Endodermal cell (in vitro differentiated cells): ENCODE results near the gene KCNMA1. TPM values are rescaled to one million over a fixed set of nuclear protein-coding genes. Genes with fewer than 3 reads are reported as not detected.

ENCODE experiments used
- DNase-seq: peaks from one replicate; pipeline ENCODE4 v3.0.0-alpha.2; 2017
- H3K27ac ChIP-seq: 2 replicates; pipeline ENCODE4 v1.5.1; 2013; ENCODE audit warnings: mild to moderate bottlenecking, low read depth, low read length, moderate library complexity
- H3K27me3 ChIP-seq: 2 replicates; pipeline ENCODE4 v1.6.1; 2013; ENCODE audit warnings: mild to moderate bottlenecking, low read length, moderate library complexity; ENCODE audit not compliant: insufficient read depth, control insufficient read depth, poor library complexity, severe bottlenecking
- H3K36me3 ChIP-seq: 2 replicates; pipeline ENCODE4 v1.7.0; 2013; ENCODE audit warnings: mild to moderate bottlenecking, low read length, moderate library complexity; ENCODE audit not compliant: control insufficient read depth, insufficient read depth
- H3K4me1 ChIP-seq: one replicate; pipeline ENCODE4 v1.7.0; 2013; ENCODE audit warnings: low read length; ENCODE audit not compliant: control insufficient read depth, insufficient read depth
- H3K4me3 ChIP-seq: 2 replicates; pipeline ENCODE4 v1.5.1; 2013; ENCODE audit warnings: mild to moderate bottlenecking, low read length, moderate library complexity
- H3K9ac ChIP-seq: 2 replicates; pipeline ENCODE4 v1.6.1; 2013; ENCODE audit warnings: mild to moderate bottlenecking, low read length, moderate library complexity; ENCODE audit not compliant: poor library complexity, severe bottlenecking; ENCODE audit errors: extremely low read depth
- H3K9me3 ChIP-seq: 2 replicates; pipeline ENCODE4 v1.6.1; 2013; ENCODE audit warnings: mild to moderate bottlenecking, low read length, moderate library complexity; ENCODE audit not compliant: control insufficient read depth
- H3K27ac Mint-ChIP-seq: 2 replicates; pipeline ENCODE4 v1.8.0; 2020; ENCODE audit warnings: mixed read lengths
- H3K27me3 Mint-ChIP-seq: 2 replicates; pipeline ENCODE4 v1.8.0; 2021; ENCODE audit warnings: mild to moderate bottlenecking, mixed read lengths; ENCODE audit not compliant: insufficient read depth
- H3K36me3 Mint-ChIP-seq: 2 replicates; pipeline ENCODE4 v1.8.0; 2020; ENCODE audit warnings: low read depth, mixed read lengths
- H3K4me1 Mint-ChIP-seq: 2 replicates; pipeline ENCODE4 v1.8.0; 2020; ENCODE audit warnings: mixed read lengths
- H3K4me3 Mint-ChIP-seq: 2 replicates; pipeline ENCODE4 v1.8.0; 2020; ENCODE audit warnings: mild to moderate bottlenecking, moderate library complexity, mixed read lengths
- H3K9me3 Mint-ChIP-seq: 2 replicates; pipeline ENCODE4 v1.8.0; 2020; ENCODE audit warnings: mild to moderate bottlenecking, mixed read lengths
- WGBS, 2 experiments: methylation state at CpG; one replicate each; pipeline versions ENCODE4 v1.1.5 to v1.1.7; 2013; ENCODE audit warnings: missing lambda C conversion rate in 2 of 2, mixed read lengths in 1 of 2; ENCODE audit not compliant: insufficient coverage in 1 of 2, insufficient read length in 1 of 2; 5-methylcytosine and 5-hydroxymethylcytosine counted together
- total RNA-seq, 2 donors: library from RNA; stranded (reverse); fragmentation: NEBNext Ultra II Directional in 1 of 2; extraction: Animal tissue kit (Norgen Biotek cat#: 25700) in 1 of 2; gene quantifications; 2 replicates in 1 of 2; 3 replicates in 1 of 2; pipeline ENCODE4 v1.2.1, GENCODE V29; 2021
- TF ChIP-seq, protein P1 (sequence below): fragments of 200-600 bp; sonication (generic); conservative IDR thresholded peaks from 2 replicates; pipeline ENCODE4 v1.5.0; 2021; ENCODE audit warnings: antibody characterized with exemption, mild to moderate bottlenecking

Gene KCNMA1
- total RNA-seq, 2 donors from 2014 or later: 0.55 to 1.3 TPM

DNA sequence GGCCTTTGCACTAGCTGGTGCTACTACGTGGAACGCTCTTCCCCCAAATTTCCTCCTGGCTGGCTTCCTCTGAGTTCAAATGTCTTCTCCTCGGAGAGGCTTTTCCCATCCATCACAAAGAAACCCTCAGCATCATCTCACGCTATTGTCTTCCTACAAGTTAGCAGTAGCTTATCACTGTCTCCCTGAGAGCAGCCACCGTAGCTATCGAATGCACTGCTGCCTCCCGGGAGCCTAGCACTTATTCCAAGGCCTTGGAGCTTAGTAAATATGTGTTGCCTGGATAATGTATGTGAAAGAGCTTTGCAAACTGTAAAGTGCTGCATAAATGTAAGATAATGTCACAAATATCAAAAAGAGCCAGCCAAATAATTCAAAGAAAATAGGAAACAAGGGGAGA is 124.4 kb downstream of the KCNMA1 start:
- Histone ChIP-seq H3K27ac (peak overlapping the region; percentile 50), H3K4me1 (peaks cover 6% of the 10 kb centered on the region), H3K9me3 (no peaks in the 10 kb centered on the region), H3K4me3 (no peak overlapping the region), H3K36me3 (no peaks in the 10 kb centered on the region), H3K27me3 (no peaks in the 10 kb centered on the region), H3K9ac (no peak overlapping the region)
- no peak overlapping the region for H3K27ac Mint-ChIP-seq
- H3K9me3 Mint-ChIP-seq: no peaks in the 10 kb centered on the region
- no peaks in the 10 kb centered on the region for H3K27me3 Mint-ChIP-seq
- H3K36me3 Mint-ChIP-seq: no peaks in the 10 kb centered on the region
- peaks cover 27% of the 10 kb centered on the region for H3K4me1 Mint-ChIP-seq
- 57 to 67% methylated on average over 3 to 7 of the region's 7 CpGs for WGBS, 2 experiments
- no peak for DNase-seq
- no peak overlapping the region for H3K4me3 Mint-ChIP-seq
- TF ChIP-seq, protein P1, sequence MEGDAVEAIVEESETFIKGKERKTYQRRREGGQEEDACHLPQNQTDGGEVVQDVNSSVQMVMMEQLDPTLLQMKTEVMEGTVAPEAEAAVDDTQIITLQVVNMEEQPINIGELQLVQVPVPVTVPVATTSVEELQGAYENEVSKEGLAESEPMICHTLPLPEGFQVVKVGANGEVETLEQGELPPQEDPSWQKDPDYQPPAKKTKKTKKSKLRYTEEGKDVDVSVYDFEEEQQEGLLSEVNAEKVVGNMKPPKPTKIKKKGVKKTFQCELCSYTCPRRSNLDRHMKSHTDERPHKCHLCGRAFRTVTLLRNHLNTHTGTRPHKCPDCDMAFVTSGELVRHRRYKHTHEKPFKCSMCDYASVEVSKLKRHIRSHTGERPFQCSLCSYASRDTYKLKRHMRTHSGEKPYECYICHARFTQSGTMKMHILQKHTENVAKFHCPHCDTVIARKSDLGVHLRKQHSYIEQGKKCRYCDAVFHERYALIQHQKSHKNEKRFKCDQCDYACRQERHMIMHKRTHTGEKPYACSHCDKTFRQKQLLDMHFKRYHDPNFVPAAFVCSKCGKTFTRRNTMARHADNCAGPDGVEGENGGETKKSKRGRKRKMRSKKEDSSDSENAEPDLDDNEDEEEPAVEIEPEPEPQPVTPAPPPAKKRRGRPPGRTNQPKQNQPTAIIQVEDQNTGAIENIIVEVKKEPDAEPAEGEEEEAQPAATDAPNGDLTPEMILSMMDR: no peak

DNA sequence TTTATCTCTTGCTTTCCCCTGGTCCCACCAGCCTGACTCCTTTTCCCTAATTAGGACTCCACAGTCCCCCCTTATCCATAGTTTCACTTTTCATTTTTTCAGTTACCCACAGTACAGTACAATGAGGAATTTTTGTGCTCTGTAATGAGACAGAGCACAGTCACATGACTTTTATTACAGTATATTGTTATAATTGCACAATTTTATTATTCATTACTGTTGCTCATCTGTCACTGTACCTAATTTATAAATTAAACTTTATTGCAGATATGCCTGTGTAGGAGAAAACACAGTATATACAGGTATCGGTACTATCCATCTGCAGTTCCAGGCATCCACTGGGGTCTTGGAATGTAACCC is 125.4 kb downstream of the KCNMA1 start:
- H3K27me3 Mint-ChIP-seq: no peaks in the 10 kb centered on the region
- H3K27ac ChIP-seq: no peak overlapping the region
- no peaks in the 10 kb centered on the region for H3K27me3 ChIP-seq
- H3K4me1 ChIP-seq: peaks cover 6% of the 10 kb centered on the region
- H3K9ac ChIP-seq: no peak overlapping the region
- H3K36me3 ChIP-seq: no peaks in the 10 kb centered on the region
- WGBS, 2 experiments: 100% methylated on average over 1 of the region's 1 CpG
- H3K4me3 ChIP-seq: no peak overlapping the region
- H3K36me3 Mint-ChIP-seq: no peaks in the 10 kb centered on the region
- H3K4me3 Mint-ChIP-seq: no peak overlapping the region
- H3K4me1 Mint-ChIP-seq: peaks cover 27% of the 10 kb centered on the region
- DNase-seq: no peak
- H3K9me3 Mint-ChIP-seq: no peaks in the 10 kb centered on the region
- no peak overlapping the region for H3K27ac Mint-ChIP-seq
- TF ChIP-seq, protein P1: no peak
- H3K9me3 ChIP-seq: no peaks in the 10 kb centered on the region

DNA sequence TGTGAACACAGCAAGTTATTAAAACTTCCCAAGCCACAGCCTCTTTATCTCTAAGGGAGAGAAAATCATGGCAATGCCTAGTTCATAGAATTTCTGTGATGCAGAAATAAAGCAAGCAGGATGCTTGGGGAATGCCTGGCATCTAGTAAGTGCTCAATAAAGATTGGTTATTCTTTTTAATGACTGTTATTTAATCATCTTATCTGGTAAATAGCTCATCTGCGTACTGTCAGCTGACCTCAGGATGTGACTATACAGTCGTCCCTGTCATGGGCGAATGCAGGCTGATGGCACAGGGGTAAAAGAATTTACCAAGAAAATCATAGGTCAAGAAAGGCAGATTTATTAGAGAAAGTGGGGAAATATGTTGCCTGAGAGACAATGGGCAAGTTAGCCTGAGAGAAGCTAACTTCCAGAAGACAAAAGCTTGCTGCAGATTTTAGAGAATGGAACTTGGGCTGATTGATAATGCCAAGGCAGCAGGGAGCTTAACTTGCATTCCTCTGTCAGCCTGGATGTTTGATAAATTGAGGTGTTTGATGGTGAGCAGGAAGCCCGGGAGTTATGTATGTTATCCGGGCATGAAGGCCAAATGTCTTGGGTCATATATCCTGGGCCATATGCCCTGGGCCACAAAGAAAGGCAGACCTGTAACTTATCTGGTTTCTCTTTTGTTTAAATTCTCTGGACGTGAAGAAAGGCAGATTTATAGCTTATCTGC is 126.0 kb downstream of the KCNMA1 start:
- H3K27me3 Mint-ChIP-seq: no peaks in the 10 kb centered on the region
- H3K36me3 Mint-ChIP-seq: no peaks in the 10 kb centered on the region
- H3K4me1 ChIP-seq: peaks cover 6% of the 10 kb centered on the region
- no peaks in the 10 kb centered on the region for H3K27me3 ChIP-seq
- H3K9me3 ChIP-seq: no peaks in the 10 kb centered on the region
- H3K4me1 Mint-ChIP-seq: peaks cover 27% of the 10 kb centered on the region
- TF ChIP-seq, protein P1: no peak
- 70 to 80% methylated on average over 6 of the region's 6 CpGs for WGBS, 2 experiments
- no peaks in the 10 kb centered on the region for H3K9me3 Mint-ChIP-seq
- no peaks in the 10 kb centered on the region for H3K36me3 ChIP-seq
- peak overlapping the region; percentile 33 for H3K27ac ChIP-seq
- no peak for DNase-seq
- H3K4me3 Mint-ChIP-seq: no peak overlapping the region
- no peak overlapping the region for H3K9ac ChIP-seq
- no peak overlapping the region for H3K27ac Mint-ChIP-seq
- no peak overlapping the region for H3K4me3 ChIP-seq
